Smooth muscle cell of the umbilical artery (primary cell): ENCODE results near the gene REST. TPM values are rescaled to one million over a fixed set of nuclear protein-coding genes. Genes with fewer than 3 reads are reported as not detected.

Source experiments
- total RNA-seq: library from RNA; depleted of rRNA; stranded (reverse); fragments of >200 nt; gene quantifications from 2 replicates; pipeline ENCODE4 v1.2.3, GENCODE V29; 2014

Gene REST, protein sequence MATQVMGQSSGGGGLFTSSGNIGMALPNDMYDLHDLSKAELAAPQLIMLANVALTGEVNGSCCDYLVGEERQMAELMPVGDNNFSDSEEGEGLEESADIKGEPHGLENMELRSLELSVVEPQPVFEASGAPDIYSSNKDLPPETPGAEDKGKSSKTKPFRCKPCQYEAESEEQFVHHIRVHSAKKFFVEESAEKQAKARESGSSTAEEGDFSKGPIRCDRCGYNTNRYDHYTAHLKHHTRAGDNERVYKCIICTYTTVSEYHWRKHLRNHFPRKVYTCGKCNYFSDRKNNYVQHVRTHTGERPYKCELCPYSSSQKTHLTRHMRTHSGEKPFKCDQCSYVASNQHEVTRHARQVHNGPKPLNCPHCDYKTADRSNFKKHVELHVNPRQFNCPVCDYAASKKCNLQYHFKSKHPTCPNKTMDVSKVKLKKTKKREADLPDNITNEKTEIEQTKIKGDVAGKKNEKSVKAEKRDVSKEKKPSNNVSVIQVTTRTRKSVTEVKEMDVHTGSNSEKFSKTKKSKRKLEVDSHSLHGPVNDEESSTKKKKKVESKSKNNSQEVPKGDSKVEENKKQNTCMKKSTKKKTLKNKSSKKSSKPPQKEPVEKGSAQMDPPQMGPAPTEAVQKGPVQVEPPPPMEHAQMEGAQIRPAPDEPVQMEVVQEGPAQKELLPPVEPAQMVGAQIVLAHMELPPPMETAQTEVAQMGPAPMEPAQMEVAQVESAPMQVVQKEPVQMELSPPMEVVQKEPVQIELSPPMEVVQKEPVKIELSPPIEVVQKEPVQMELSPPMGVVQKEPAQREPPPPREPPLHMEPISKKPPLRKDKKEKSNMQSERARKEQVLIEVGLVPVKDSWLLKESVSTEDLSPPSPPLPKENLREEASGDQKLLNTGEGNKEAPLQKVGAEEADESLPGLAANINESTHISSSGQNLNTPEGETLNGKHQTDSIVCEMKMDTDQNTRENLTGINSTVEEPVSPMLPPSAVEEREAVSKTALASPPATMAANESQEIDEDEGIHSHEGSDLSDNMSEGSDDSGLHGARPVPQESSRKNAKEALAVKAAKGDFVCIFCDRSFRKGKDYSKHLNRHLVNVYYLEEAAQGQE
- total RNA-seq: 34.1 and 52.3 TPM in 2 replicates

DNA sequence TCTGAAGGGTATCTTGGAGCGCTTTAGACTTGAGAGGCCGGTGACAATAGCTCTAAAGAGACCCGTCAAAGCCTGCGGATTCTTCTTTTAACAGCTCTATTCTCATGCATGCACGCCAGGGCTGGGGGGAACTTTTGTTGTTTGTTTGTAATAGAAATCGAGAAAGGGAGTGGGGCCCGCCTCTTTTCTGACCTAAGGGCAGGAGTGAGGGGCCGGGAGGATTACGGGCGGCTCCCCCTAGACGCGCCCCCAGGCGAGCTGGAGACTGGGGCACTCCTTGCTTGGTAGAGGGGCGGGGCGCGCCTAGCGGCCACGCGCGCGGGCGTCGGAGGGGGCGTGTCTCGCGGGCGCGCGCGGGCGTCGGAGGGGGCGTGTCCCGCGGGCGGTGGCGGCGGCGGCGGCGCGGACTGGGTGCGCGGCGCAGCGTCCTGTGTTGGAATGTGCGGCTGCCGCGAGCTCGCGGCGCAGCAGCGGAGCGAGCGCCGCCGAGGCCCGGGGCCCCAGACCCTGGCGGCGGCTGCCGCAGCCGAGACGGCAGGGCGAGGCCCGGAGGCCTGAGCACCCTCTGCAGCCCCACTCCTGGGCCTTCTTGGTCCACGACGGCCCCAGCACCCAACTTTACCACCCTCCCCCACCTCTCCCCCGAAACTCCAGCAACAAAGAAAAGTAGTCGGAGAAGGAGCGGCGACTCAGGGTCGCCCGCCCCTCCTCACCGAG lies at the start of gene REST:
TSS of gene REST (plus strand) at position 412 of the 717 bp plus-strand sequence. CDS start 2,739 bp downstream, outside the sequence.

DNA sequence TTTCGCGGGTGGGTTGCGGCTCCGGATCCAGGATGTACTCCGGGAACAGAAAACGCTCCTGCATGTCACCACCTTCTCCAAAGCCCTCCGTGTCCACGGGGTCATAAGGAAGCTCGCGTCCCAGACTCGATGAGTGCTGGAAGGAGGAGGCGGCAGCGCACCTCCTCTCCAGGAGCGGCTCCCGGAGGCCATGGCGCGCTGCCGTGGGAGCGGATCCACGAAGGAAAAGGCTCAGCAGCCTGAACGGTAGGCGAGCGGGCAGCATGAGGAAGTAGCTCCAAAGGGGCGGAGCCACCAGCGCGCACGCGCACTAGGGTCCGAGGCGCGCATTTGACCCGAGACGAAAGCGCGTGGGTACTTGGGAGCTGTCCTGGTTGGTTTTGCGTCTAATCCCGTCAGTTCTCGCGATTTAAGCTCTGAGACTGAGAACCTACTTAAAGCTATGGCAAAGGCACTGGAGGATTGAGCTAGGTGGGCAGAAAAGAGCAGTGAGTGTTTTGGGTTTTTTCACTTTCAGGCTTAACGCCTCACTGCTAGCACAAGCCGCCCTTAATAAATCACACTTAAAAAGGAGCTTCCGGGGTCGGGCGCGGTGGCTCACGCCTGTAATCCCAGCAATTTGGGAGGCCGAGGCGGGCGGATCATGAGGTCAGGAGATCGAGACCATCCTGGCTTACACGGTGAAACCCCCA lies 69.8 kb downstream of the REST start, which contains the start of gene NOA1:
TSS of gene NOA1 (minus strand) at position 286 of the 692 bp plus-strand sequence. CDS start at position 265, 21 bp downstream.

DNA sequence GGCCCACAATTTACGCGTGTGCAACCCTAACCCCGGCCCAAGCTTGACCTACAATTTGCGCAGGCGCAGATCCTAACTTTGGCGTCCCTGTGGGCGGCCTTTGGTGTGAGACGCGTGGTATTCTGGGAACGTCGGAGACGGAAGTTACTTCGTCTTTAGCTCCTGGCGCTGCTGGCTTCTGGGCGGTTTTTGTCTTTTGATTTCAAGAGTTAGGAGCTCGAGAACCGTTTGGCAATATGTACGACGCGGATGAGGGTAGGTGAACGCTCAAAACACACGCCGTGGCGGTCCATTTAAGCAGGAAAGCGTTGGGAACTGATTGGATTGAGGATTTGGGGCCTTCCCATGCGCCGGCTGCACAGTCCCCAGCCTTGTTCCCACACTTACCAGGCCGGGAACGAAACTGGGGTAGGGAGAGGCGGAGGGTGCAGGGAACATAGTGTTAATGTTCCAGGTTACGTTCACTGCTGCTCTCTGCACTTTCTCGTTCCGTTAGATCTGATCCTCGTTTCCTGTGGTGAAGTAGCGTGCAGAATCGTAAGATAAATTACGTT lies 71.1 kb downstream of the REST start, which contains the start of gene POLR2B:
TSS of gene POLR2B (plus strand) at position 147 of the 554 bp plus-strand sequence. CDS start at position 237, 90 bp downstream.

Other genes starting within 250 kb of the REST start
- gene HOPX, start 226.6 kb upstream of the REST start, total RNA-seq: 0.14 TPM in 1 of 2 replicates, not detected in the other
- gene SPINK2, start 86.2 kb upstream of the REST start, total RNA-seq: not detected in 2 replicates
- gene NOA1, start 69.7 kb downstream of the REST start, total RNA-seq: 14.3 and 16.5 TPM in 2 replicates
- gene POLR2B, start 71.0 kb downstream of the REST start, total RNA-seq: 130 and 185 TPM in 2 replicates
- gene IGFBP7, start 202.5 kb downstream of the REST start, total RNA-seq: 1,361 and 2,028 TPM in 2 replicates